Mesendoderm (in vitro differentiated cells): ENCODE results near the gene UBE2H.
"Not testable (repeated sequence)": the region's sequence is repeated elsewhere in the genome, so short reads cannot be mapped to it uniquely, and the experiment has no call there.

Source experiments
- DNase-seq: peaks from one replicate; pipeline ENCODE4 v3.0.0; 2013
- H2AK5ac ChIP-seq: 2 replicates; pipeline ENCODE4 v1.6.1; 2013; ENCODE audit warnings: low read length, inconsistent platforms
- H2BK120ac ChIP-seq: 2 replicates; pipeline ENCODE4 v1.6.1; 2013; ENCODE audit warnings: low read depth, mild to moderate bottlenecking, low read length, moderate library complexity, mixed read lengths
- H2BK15ac ChIP-seq: replicated peaks from 2 replicates; pipeline ENCODE4 v1.6.1; 2013; ENCODE audit warnings: low read depth, mild to moderate bottlenecking, moderate library complexity
- H2BK5ac ChIP-seq: 2 replicates; pipeline ENCODE4 v1.6.1; 2013; ENCODE audit warnings: low read length, inconsistent platforms
- H3K18ac ChIP-seq: 2 replicates; pipeline ENCODE4 v1.6.1; 2013; ENCODE audit warnings: mild to moderate bottlenecking, low read length, mixed read lengths
- H3K23ac ChIP-seq: one replicate; pipeline ENCODE4 v1.6.1; 2013; ENCODE audit warnings: low read length
- H3K27ac ChIP-seq: 2 replicates; pipeline ENCODE4 v1.5.1; 2013; ENCODE audit warnings: low read depth, mild to moderate bottlenecking, inconsistent platforms, low read length, moderate library complexity
- H3K27me3 ChIP-seq: 2 replicates; pipeline ENCODE4 v1.6.1; 2013; ENCODE audit warnings: low read length, control low read depth, mild to moderate bottlenecking, inconsistent platforms; ENCODE audit not compliant: insufficient read depth, poor library complexity
- H3K36me3 ChIP-seq: 2 replicates; pipeline ENCODE4 v1.6.1; 2013; ENCODE audit warnings: low read length, inconsistent platforms; ENCODE audit not compliant: control insufficient read depth, insufficient read depth
- H3K4ac ChIP-seq: one replicate; pipeline ENCODE4 v1.6.1; 2013; ENCODE audit warnings: low read depth, mild to moderate bottlenecking, low read length, moderate library complexity
- H3K4me1 ChIP-seq: 2 replicates; pipeline ENCODE4 v1.6.1; 2013; ENCODE audit warnings: low read depth, low read length, inconsistent platforms; ENCODE audit not compliant: control insufficient read depth
- H3K4me2 ChIP-seq: 2 replicates; pipeline ENCODE4 v1.6.1; 2013; ENCODE audit warnings: low read length
- H3K4me3 ChIP-seq: 2 replicates; pipeline ENCODE4 v1.5.1; 2013; ENCODE audit warnings: mild to moderate bottlenecking, low read length
- H3K56ac ChIP-seq: one replicate; pipeline ENCODE4 v1.6.1; 2013; ENCODE audit warnings: low read length
- H3K79me1 ChIP-seq: 2 replicates; pipeline ENCODE4 v1.6.1; 2013; ENCODE audit warnings: low read length, inconsistent platforms
- H3K79me2 ChIP-seq: 2 replicates; pipeline ENCODE4 v1.6.1; 2013; ENCODE audit warnings: mild to moderate bottlenecking, low read length; ENCODE audit not compliant: control insufficient read depth, insufficient read depth
- H3K9ac ChIP-seq: 2 replicates; pipeline ENCODE4 v1.6.1; 2013; ENCODE audit warnings: low read length, inconsistent platforms
- H4K5ac ChIP-seq: one replicate; pipeline ENCODE4 v1.6.1; 2013; ENCODE audit warnings: low read length
- H4K8ac ChIP-seq: one replicate; pipeline ENCODE4 v1.6.1; 2013; ENCODE audit warnings: low read depth, mild to moderate bottlenecking, control low read depth, low read length, moderate library complexity
- WGBS: extraction: QIAGEN DNeasy Blood & Tissue Kit; methylation state at CpG from one replicate; pipeline ENCODE4 v1.1.7; 2013; ENCODE audit warnings: low lambda C conversion rate, missing lambda C conversion rate; ENCODE audit not compliant: insufficient coverage; ENCODE audit errors: extremely low coverage; 5-methylcytosine and 5-hydroxymethylcytosine counted together

The UBE2H gene

DNA sequence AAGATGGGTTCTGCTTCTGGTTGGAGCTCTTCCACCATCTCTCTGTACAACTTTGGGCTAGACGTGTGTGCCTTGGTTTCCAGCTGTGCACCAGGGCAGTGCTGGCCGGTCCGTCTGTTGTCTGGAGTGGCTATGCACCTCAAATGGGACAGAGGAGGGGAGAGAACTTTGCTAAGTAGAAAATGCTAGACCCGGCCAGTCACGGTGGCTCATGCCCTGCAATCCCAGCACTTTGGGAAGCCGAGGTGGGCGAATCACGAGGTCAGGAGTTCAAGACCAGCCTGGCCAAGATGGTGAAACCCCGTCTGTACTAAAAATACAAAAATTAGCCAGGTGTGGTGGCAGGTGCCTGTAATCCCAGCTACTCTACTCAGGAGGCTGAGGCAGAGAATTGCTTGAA, 158.3 kb downstream of the UBE2H start:
- H2BK120ac ChIP-seq, H2AK5ac ChIP-seq: not testable (repeated sequence)
- WGBS = no CpG with 5 or more reads among the region's 9 CpGs

DNA sequence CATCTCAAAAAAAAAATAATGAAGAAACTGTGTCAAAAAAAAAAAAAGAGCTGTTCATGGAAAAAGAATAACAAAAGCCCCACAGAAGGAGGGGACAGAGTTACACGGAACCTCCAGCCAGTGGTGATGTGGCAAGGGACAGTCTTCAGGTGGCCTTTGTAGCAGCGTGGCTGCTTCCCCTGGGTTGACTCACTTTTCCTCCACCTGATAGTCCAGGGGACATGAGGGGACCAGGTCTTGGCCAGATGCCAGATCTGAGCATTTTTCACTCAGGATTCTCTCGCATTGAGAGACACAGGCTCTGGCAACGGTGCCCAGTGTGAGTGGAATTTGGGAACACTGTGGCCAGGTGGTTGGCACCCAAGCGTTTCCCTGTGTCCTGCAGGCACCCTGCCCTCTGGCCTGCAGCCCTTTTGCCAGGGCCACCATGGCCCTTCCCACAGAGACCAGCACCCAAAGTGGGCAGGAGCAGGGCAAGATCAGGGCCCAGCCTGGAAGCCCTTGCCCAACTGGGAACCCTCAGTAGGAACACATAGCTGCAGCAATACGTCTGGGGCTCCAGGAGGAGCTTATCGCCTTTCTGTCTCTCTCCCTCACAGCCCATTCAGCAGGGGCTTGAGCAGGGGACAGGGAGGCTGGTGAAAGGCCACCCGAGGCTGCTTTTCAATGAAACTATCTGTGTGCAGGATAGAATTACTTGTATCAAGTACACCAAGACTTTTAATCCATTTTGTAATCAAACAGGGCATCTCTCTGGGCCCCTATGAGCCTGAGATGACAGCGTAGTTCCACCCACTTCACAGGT, 159.1 kb downstream of the UBE2H start:
- no CpG with 5 or more reads among the region's 9 CpGs for WGBS
- no peak overlapping the region for H3K23ac ChIP-seq
- no peak for DNase-seq
- no peak overlapping the region for H2AK5ac ChIP-seq
- H3K4me3 ChIP-seq = no peak overlapping the region
- H4K8ac ChIP-seq = no peak overlapping the region
- no peaks in the 10 kb centered on the region for H3K4me1 ChIP-seq
- no peak overlapping the region for H2BK5ac ChIP-seq
- no peak overlapping the region for H3K4me2 ChIP-seq
- no peak overlapping the region for H3K4ac ChIP-seq
- no peak overlapping the region for H3K56ac ChIP-seq
- H4K5ac ChIP-seq = no peak overlapping the region
- no peak overlapping the region for H2BK120ac ChIP-seq
- H2BK15ac ChIP-seq = no peak overlapping the region
- H3K36me3 ChIP-seq = no peaks in the 10 kb centered on the region
- no peaks in the 10 kb centered on the region for H3K79me2 ChIP-seq
- H3K27ac ChIP-seq = no peak overlapping the region
- H3K9ac ChIP-seq = no peak overlapping the region
- no peaks in the 10 kb centered on the region for H3K79me1 ChIP-seq
- H3K27me3 ChIP-seq = no peaks in the 10 kb centered on the region
- no peak overlapping the region for H3K18ac ChIP-seq

More for the DNA sequence above, 158.3 kb downstream of the UBE2H start:
- not testable (repeated sequence) for H3K36me3 ChIP-seq, H2BK15ac ChIP-seq, H4K8ac ChIP-seq, H3K79me1 ChIP-seq, H3K79me2 ChIP-seq, H4K5ac ChIP-seq, H3K4ac ChIP-seq, H3K18ac ChIP-seq, H3K9ac ChIP-seq, H2BK5ac ChIP-seq, H3K4me3 ChIP-seq, H3K27me3 ChIP-seq, H3K4me2 ChIP-seq, H3K4me1 ChIP-seq, DNase-seq, H3K56ac ChIP-seq, H3K23ac ChIP-seq, H3K27ac ChIP-seq

DNA sequence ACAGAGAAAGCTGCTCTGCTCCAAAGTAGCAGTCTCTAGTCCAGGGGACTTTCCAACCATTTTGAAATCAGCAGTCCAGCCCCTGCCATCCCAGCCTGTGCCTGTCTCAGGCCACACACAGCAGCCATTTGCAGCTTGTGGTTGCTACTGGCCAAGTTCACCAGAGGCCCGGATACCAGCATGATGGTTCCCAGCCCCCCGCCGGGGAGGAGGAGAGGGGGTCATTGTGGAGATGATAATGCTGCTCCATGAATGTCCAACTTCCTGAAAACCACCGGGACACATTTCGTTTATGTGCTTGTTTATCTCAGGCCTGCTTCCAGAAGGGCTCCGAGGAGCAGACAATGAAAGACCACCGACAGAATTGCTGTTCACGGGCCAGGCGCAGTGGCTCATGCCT, 160.0 kb downstream of the UBE2H start:
- no peak overlapping the region for H2AK5ac ChIP-seq
- no CpG with 5 or more reads among the region's 9 CpGs for WGBS
- H3K56ac ChIP-seq = no peak overlapping the region
- H4K8ac ChIP-seq = no peak overlapping the region
- H2BK5ac ChIP-seq = no peak overlapping the region
- H3K36me3 ChIP-seq = no peaks in the 10 kb centered on the region
- no peak overlapping the region for H3K27ac ChIP-seq
- H3K27me3 ChIP-seq = no peaks in the 10 kb centered on the region
- no peak overlapping the region for H3K4me2 ChIP-seq
- H2BK15ac ChIP-seq = no peak overlapping the region
- H3K79me1 ChIP-seq = no peaks in the 10 kb centered on the region
- H3K4me1 ChIP-seq = no peaks in the 10 kb centered on the region
- no peak overlapping the region for H3K9ac ChIP-seq
- no peaks in the 10 kb centered on the region for H3K79me2 ChIP-seq
- H3K4ac ChIP-seq = no peak overlapping the region
- no peak overlapping the region for H2BK120ac ChIP-seq
- no peak overlapping the region for H3K4me3 ChIP-seq
- H3K18ac ChIP-seq = no peak overlapping the region
- no peak for DNase-seq
- no peak overlapping the region for H4K5ac ChIP-seq
- H3K23ac ChIP-seq = no peak overlapping the region

DNA sequence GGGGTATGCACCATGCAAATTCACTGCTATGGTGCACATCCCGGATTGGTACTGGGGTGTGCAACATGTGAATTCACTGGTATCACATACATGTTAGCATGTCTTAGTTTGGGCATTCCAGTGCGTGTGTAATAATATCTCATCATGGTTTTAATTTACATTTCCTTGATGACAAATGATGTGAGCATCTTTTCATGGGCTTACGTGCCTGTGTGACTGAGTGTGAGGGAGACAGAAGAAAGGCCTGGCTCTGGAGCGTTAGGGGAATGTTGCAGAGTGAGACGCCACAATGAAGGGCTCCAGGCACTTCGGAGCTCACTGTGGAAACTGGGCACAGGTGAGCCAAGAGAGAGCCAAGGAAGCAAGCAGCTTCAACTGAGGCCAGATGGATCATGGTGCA, 162.6 kb downstream of the UBE2H start:
- H3K27me3 ChIP-seq = peaks cover 18% of the 10 kb centered on the region
- no peak overlapping the region for H4K8ac ChIP-seq

DNA sequence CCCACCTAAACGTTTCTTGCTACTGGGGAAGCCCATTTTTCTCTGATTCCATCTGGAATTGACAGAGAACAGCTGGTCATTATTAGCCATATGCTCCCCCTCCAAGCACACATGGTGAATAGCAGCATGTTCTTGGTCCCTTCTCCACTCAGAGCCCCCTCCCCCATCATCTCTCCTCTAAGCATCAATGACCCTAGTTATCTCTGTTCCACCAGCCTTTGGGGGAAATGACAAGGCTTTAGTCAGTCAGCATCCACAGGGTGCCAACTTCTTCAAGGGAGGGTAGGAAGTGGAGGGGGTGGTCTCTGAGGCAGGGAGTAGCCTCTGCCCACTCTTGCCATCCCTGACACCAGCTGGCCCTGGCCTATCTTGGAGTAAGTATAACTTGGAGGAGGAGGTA, 163.1 kb downstream of the UBE2H start:
- no peak overlapping the region for H3K23ac ChIP-seq
- no peaks in the 10 kb centered on the region for H3K79me2 ChIP-seq
- peaks cover 23% of the 10 kb centered on the region for H3K27me3 ChIP-seq
- no peak overlapping the region for H2BK5ac ChIP-seq
- no peak for DNase-seq
- H3K4me1 ChIP-seq = no peaks in the 10 kb centered on the region
- no peak overlapping the region for H3K4me3 ChIP-seq
- H2AK5ac ChIP-seq = no peak overlapping the region
- H3K56ac ChIP-seq = no peak overlapping the region
- H3K36me3 ChIP-seq = no peaks in the 10 kb centered on the region
- no peak overlapping the region for H3K18ac ChIP-seq
- H3K27ac ChIP-seq = no peak overlapping the region
- H3K79me1 ChIP-seq = no peaks in the 10 kb centered on the region
- H3K4ac ChIP-seq = no peak overlapping the region
- no CpG with 5 or more reads among the region's 1 CpG for WGBS
- no peak overlapping the region for H4K8ac ChIP-seq
- H4K5ac ChIP-seq = no peak overlapping the region
- H2BK120ac ChIP-seq = no peak overlapping the region
- H2BK15ac ChIP-seq = no peak overlapping the region
- no peak overlapping the region for H3K4me2 ChIP-seq
- no peak overlapping the region for H3K9ac ChIP-seq

More for the DNA sequence above, 162.6 kb downstream of the UBE2H start:
- Histone ChIP-seq H3K23ac (no peak overlapping the region), H3K4me1 (no peaks in the 10 kb centered on the region), H3K79me2 (no peaks in the 10 kb centered on the region), H3K27ac (no peak overlapping the region), H3K56ac (no peak overlapping the region), H2AK5ac (no peak overlapping the region), H2BK120ac (no peak overlapping the region), H3K4ac (no peak overlapping the region), H3K9ac (no peak overlapping the region), H4K5ac (no peak overlapping the region), H2BK5ac (no peak overlapping the region), H3K4me2 (no peak overlapping the region), H3K36me3 (no peaks in the 10 kb centered on the region), H3K18ac (no peak overlapping the region), H3K79me1 (no peaks in the 10 kb centered on the region), H2BK15ac (no peak overlapping the region), H3K4me3 (no peak overlapping the region)
- DNase-seq = no peak
- WGBS = no CpG with 5 or more reads among the region's 6 CpGs

DNA sequence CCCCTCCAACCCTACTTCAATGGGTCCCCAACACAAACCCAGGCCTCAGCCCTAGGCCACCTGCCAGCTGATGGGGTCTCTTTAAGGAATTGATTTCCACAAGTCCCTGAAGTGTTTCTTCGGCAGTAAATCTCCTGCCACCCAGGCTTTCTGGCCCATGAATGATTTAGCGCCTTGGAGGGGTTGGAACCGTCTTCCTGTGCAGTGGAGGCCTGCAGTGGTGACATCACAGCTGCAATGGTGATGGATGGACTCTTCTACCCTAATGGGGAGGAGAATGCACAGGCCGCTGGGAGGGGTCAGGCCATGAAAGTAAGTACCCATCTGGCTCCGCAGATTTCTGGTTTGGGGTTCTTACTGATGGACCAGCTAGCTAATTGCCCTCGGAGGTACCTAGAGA, 163.8 kb downstream of the UBE2H start:
- peaks cover 29% of the 10 kb centered on the region for H3K27me3 ChIP-seq
- no CpG with 5 or more reads among the region's 6 CpGs for WGBS
- H3K4me3 ChIP-seq = no peak overlapping the region

More for the DNA sequence above, 163.8 kb downstream of the UBE2H start:
- H3K4ac ChIP-seq = no peak overlapping the region
- H3K9ac ChIP-seq = no peak overlapping the region
- no peak overlapping the region for H3K4me2 ChIP-seq
- no peak overlapping the region for H2AK5ac ChIP-seq
- no peak overlapping the region for H4K8ac ChIP-seq
- H2BK15ac ChIP-seq = no peak overlapping the region
- no peak overlapping the region for H3K18ac ChIP-seq
- no peak overlapping the region for H2BK5ac ChIP-seq
- H3K79me1 ChIP-seq = no peaks in the 10 kb centered on the region
- H3K36me3 ChIP-seq = no peaks in the 10 kb centered on the region
- no peak overlapping the region for H3K27ac ChIP-seq
- DNase-seq = no peak
- H3K79me2 ChIP-seq = no peaks in the 10 kb centered on the region
- no peaks in the 10 kb centered on the region for H3K4me1 ChIP-seq
- H4K5ac ChIP-seq = no peak overlapping the region
- no peak overlapping the region for H2BK120ac ChIP-seq
- no peak overlapping the region for H3K56ac ChIP-seq
- no peak overlapping the region for H3K23ac ChIP-seq
